ENCODE results near the gene STK32A. TPM values are rescaled to one million over a fixed set of nuclear protein-coding genes. Genes with fewer than 3 reads are reported as not detected.
A peak's percentile ranks its signal among the peaks of the same experiment; 100 is the strongest.

STK32A gene
- polyA plus RNA-seq, 3 donors, result 12.2 to 17.9 (median 16.2) TPM

- DNase-seq (ENCODE audit: extremely low read depth in 1 of 11, low read depth in 9 of 11, low spot score in 4 of 11), result no peak
These were observed 171.8 kb downstream of the STK32A start for GRCh38 chr5:147406636-147407035.

GRCh38 chr5:147407094-147407681 is 172.4 kb downstream of the STK32A start:
- no peak for DNase-seq (ENCODE audit: extremely low read depth in 1 of 11, low read depth in 9 of 11, low spot score in 4 of 11)

GRCh38 chr5:147408980-147409379 is 174.2 kb downstream of the STK32A start:
- no peak for DNase-seq (ENCODE audit: extremely low read depth in 1 of 11, low read depth in 9 of 11, low spot score in 4 of 11)

- DNase-seq (ENCODE audit: extremely low read depth in 1 of 11, low read depth in 9 of 11, low spot score in 4 of 11), result peak in 8 of 11 donors; percentile 9 to 44 (median 34)
These were observed 175.9 kb downstream of the STK32A start for GRCh38 chr5:147410496-147411358.

- no peak for DNase-seq (ENCODE audit: extremely low read depth in 1 of 11, low read depth in 9 of 11, low spot score in 4 of 11)
These were observed 176.8 kb downstream of the STK32A start for GRCh38 chr5:147411359-147412319.

- no peak for DNase-seq (ENCODE audit: extremely low read depth in 1 of 11, low read depth in 9 of 11, low spot score in 4 of 11)
These were observed 177.7 kb downstream of the STK32A start for GRCh38 chr5:147412561-147412960.

- no peak for DNase-seq (ENCODE audit: extremely low read depth in 1 of 11, low read depth in 9 of 11, low spot score in 4 of 11)
These were observed 178.4 kb downstream of the STK32A start for GRCh38 chr5:147413266-147413665.

- DNase-seq (ENCODE audit: extremely low read depth in 1 of 11, low read depth in 9 of 11, low spot score in 4 of 11), result no peak
These were observed 180.8 kb downstream of the STK32A start for GRCh38 chr5:147415651-147416050.

- no peak for DNase-seq (ENCODE audit: extremely low read depth in 1 of 11, low read depth in 9 of 11, low spot score in 4 of 11)
These were observed 182.4 kb downstream of the STK32A start for GRCh38 chr5:147417135-147417813.

- no peak for DNase-seq (ENCODE audit: extremely low read depth in 1 of 11, low read depth in 9 of 11, low spot score in 4 of 11)
These were observed 183.8 kb downstream of the STK32A start for GRCh38 chr5:147418613-147419012.

- no peak for DNase-seq (ENCODE audit: extremely low read depth in 1 of 11, low read depth in 9 of 11, low spot score in 4 of 11)
These were observed 192.0 kb downstream of the STK32A start for GRCh38 chr5:147426640-147427327.

GRCh38 chr5:147427521-147428401 is 192.9 kb downstream of the STK32A start:
- no peak for DNase-seq (ENCODE audit: extremely low read depth in 1 of 11, low read depth in 9 of 11, low spot score in 4 of 11)

GRCh38 chr5:147430628-147431027 is 195.8 kb downstream of the STK32A start:
- no peak for DNase-seq (ENCODE audit: extremely low read depth in 1 of 11, low read depth in 9 of 11, low spot score in 4 of 11)

GRCh38 chr5:147431586-147431985 is 196.8 kb downstream of the STK32A start:
- DNase-seq (ENCODE audit: extremely low read depth in 1 of 11, low read depth in 9 of 11, low spot score in 4 of 11), result no peak

GRCh38 chr5:147432323-147432722 is 197.5 kb downstream of the STK32A start:
- no peak for DNase-seq (ENCODE audit: extremely low read depth in 1 of 11, low read depth in 9 of 11, low spot score in 4 of 11)

GRCh38 chr5:147434049-147434448 is 199.2 kb downstream of the STK32A start:
- DNase-seq (ENCODE audit: extremely low read depth in 1 of 11, low read depth in 9 of 11, low spot score in 4 of 11), result no peak

GRCh38 chr5:147436596-147436995 is 201.8 kb downstream of the STK32A start:
- no peak for DNase-seq (ENCODE audit: extremely low read depth in 1 of 11, low read depth in 9 of 11, low spot score in 4 of 11)
